HG03175 (cell line): ENCODE results near the gene ERCC6L.
"Not testable (repeated sequence)": the region's sequence is repeated elsewhere in the genome, so short reads cannot be mapped to it uniquely, and the experiment has no call there.

Source experiments
- ATAC-seq: cut with Tn5 transposase; IDR thresholded peaks from one replicate; pipeline ENCODE4 v1.9.1; 2021; ENCODE audit warnings: mild to moderate bottlenecking, moderate library complexity; ENCODE audit not compliant: unreplicated experiment

The ERCC6L gene

DNA sequence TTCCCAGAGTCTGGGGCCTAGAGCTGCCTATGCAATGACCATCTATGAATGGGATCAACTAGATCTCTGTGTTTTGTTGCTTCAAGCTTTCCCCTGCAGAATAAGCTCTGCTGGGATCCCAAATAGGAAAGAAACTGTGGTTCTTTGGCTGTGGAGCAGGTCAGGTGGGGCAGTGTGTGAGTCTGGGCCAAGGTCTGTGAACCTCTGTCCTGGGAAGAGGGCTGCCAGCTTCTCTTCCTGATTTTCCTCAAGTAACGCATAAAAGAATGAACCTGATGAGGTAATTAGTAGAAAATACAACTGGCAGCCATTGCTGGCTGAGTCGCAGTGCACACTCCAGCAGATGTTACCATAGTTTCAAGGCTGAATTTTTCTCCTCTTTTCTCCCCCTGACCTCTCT, 61.8 kb downstream of the ERCC6L start:
- no peak for ATAC-seq

DNA sequence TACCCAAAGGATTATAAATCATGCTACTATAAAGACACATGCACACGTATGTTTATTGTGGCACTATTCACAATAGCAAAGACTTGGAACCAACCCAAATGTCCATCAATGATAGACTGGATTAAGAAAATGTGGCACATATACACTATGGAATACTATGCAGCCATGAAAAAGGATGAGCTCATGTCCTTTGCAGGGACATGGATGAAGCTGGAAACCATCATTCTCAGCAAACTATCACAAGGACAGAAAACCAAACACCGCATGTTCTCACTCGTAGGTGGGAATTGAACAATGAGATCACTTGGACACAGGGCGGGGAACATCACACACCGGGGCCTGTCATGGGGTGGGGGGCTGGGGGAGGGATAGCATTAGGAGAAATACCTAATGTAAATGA, 62.5 kb downstream of the ERCC6L start:
- ATAC-seq, result not testable (repeated sequence)

DNA sequence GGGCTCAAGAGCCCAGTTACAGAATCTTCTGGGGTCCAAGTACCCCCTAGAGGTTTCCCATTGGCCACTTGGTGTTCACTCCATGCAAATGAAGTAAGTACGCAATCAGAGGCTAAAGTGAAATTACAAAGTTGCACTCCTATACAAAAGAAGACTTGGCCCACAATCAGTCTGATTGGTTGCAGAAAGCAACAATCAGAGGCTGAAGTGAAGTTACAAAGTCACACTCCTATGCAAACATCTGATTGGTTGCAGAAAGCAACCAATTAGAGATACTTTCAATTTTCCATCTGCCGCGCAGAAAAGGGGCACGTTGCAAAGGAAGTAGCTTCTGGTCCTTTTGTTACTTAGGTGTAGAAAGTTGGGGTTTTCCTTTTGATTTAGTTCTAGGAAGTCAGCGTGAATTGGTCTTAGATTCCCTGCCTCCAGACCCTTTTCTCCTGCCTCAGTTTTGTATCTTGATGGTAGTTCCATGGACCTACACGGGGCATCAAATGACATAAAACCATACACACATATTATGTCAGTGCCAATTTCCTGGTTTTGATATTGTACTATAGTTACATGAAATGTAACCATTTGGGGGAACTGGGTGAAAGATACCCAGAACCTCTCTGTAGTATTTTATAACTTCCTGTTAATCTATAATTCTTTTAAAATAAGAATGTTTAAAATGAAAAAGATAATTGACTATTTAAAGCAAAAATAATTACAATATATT, 69.7 kb downstream of the ERCC6L start:
- no peak for ATAC-seq

DNA sequence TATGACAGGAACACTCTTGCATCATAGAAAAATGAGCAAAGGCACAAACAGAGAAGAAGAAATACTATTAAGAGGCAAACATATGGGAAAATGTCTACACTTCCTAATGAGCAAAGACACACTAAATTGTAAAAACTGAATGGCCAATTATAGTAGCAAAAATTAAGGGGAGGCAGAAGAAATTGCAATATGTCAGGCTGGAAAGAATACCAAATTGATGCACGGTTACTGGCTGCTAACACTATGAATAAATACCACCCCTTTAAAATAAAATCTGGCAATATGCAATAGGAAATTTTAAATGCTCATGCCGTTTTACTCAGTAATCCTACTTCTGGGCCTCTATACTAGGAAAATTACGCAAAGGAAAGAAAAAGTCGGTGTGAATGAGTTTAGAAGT, 73.3 kb downstream of the ERCC6L start:
- no peak for ATAC-seq

DNA sequence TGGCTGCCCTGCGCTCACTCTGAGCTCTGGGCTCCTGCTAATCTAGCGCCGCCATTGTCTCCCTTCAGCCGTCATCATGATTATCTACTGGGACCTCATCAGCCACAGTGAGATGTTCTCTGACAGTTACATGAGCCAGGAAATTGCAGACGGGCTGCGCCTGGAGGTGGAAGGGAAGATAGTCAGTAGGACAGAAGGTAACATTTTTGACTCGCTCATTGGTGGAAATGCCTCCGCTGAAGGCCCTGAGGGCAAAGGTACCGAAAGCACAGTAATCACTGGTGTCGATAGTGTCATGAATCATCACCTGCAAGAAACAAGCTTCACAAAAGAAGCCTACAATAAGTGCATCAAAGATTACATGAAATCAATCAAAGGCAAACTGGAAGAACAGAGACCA, 79.1 kb downstream of the ERCC6L start:
- no peak for ATAC-seq

DNA sequence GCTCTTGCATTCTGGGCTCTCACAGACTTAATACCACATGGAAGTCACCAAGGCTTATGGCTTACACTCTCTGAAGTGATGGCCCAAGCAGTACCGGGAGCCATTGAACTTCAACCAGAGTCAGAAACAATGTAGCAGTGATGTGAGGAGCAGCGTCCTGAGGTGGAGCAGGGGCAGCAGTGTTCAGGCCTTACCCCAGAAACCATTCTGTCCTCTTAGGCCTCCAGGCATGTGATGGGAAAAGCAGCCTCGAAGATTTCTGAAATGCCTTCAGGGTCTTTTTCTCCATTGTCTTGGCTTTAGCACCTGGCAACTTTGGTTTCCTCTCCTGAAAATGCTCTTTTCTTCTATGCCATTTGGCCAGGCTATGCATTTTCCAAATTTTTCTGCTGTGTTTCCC, 80.1 kb downstream of the ERCC6L start:
- no peak for ATAC-seq
